HFF-Myc (cell line): ENCODE data around the gene PSMC3IP.
A peak's percentile ranks its signal among the peaks of the same experiment; 100 is the strongest.
"Not testable (repeated sequence)": the region's sequence is repeated elsewhere in the genome, so short reads cannot be mapped to it uniquely, and the experiment has no call there.

ENCODE experiments used
- DNase-seq: peaks from one replicate; pipeline ENCODE4 v3.0.0-alpha.2; 2011; ENCODE audit warnings: low read depth; ENCODE audit errors: extremely low read depth
- H3K4me3 ChIP-seq: replicated peaks from 2 replicates; pipeline ENCODE4 v1.5.1; 2011; ENCODE audit warnings: low read depth, mild to moderate bottlenecking, control low read depth, low read length
- CTCF ChIP-seq: IDR thresholded peaks from 2 replicates; pipeline ENCODE4 v1.5.1; 2012; ENCODE audit warnings: mild to moderate bottlenecking, low read depth, low read length, control low read depth; ENCODE audit errors: missing control alignments

Gene PSMC3IP

GRCh38 chr17:42577532-42578281 lies at the start of gene PSMC3IP:
Gene PSMC3IP (minus strand): TSS chr17:42577729. CDS start chr17:42577686, 43 bp downstream.
- peak within 1 kb of the TSS; percentile 90 for H3K4me3 ChIP-seq
- peak; percentile 41 for TF ChIP-seq CTCF
- DNase-seq: peak; percentile 79

- no peak for DNase-seq
- TF ChIP-seq CTCF: peak; percentile 13
- H3K4me3 ChIP-seq: no peak overlapping the region
Observed at GRCh38 chr17:42623732-42624596, 46.4 kb upstream of the PSMC3IP start.

- no peak for TF ChIP-seq CTCF
- no peak overlapping the region for H3K4me3 ChIP-seq
Observed at GRCh38 chr17:42623271-42623670, 45.7 kb upstream of the PSMC3IP start.

GRCh38 chr17:42621987-42622386 lies 44.5 kb upstream of the PSMC3IP start:
- DNase-seq, H3K4me3 ChIP-seq: not testable (repeated sequence)

More at GRCh38 chr17:42623271-42623670, 45.7 kb upstream of the PSMC3IP start:
- DNase-seq: no peak

GRCh38 chr17:42618442-42619150 lies 41.1 kb upstream of the PSMC3IP start:
- no peak for TF ChIP-seq CTCF
- H3K4me3 ChIP-seq: no peak overlapping the region
- no peak for DNase-seq

- TF ChIP-seq CTCF: no peak
- H3K4me3 ChIP-seq: no peak overlapping the region
- DNase-seq: no peak
Observed at GRCh38 chr17:42617956-42618431, 40.5 kb upstream of the PSMC3IP start.
